HepG2 (cell line): ENCODE measurements around the gene SCAANT1. TPM values are rescaled to one million over a fixed set of nuclear protein-coding genes. Genes with fewer than 3 reads are reported as not detected.

Source experiments
- ATAC-seq: fragments of 200-7000 bp; cut with Tn5 transposase; 3 replicates; pipeline ENCODE4 v1.9.1; 2020; ENCODE audit warnings: mild to moderate bottlenecking, moderate library complexity
- BruUV-seq: library from RNA; stranded (reverse); fragments of 400-500 nt; replicated peaks from 2 replicates; lab custom pipeline; 2021; lab: Mats Ljungman, UMichigan
- CTCF ChIA-PET: fragments of 300-600 bp; formaldehyde crosslinking; extraction: SDS; loops from one replicate; lab custom pipeline; 2021; ENCODE audit warnings: low total read pairs, inconsistent platforms, low intra/inter-chr PET ratio; lab: Yijun Ruan, JAX
- POLR2A ChIA-PET: fragments of 350-600 bp; sonication (Branson Sonifier 250); formaldehyde crosslinking; loops from one replicate; lab custom pipeline; 2020; ENCODE audit warnings: antibody characterized with exemption, inconsistent platforms; lab: Yijun Ruan, JAX
- DNase-seq: peaks from one replicate; pipeline ENCODE4 v3.0.0-alpha.2; 2015; ENCODE audit warnings: low spot score
- FAIRE-seq: peaks from 3 replicates; lab custom pipeline; 2011; peaks lifted over from hg19 to GRCh38; lab: Jason Lieb, UNC
- H2AFZ ChIP-seq: one replicate; pipeline ENCODE4 v1.6.1; 2011; ENCODE audit warnings: low read length, inconsistent platforms
- H3K27ac ChIP-seq: fragments of 300-600 bp; 3 replicates; pipeline ENCODE4 v1.8.0; 2011; ENCODE audit warnings: mixed run types, mild to moderate bottlenecking, mixed read lengths, low read length, inconsistent platforms; ENCODE audit not compliant: insufficient read depth; ENCODE audit errors: extremely low read length
- H3K27me3 ChIP-seq, 2 experiments: fragments of 200-600 bp in 1 of 2; 2 replicates in 1 of 2; 3 replicates in 1 of 2; pipeline versions ENCODE4 v1.6.0 to v1.8.0; 2011; ENCODE audit warnings: low read length in 2 of 2, mild to moderate bottlenecking in 2 of 2, moderate library complexity in 2 of 2, inconsistent platforms in 1 of 2; ENCODE audit not compliant: insufficient read depth in 2 of 2, control insufficient read depth in 1 of 2
- H3K36me3 ChIP-seq, 2 experiments: fragments of 200-600 bp in 1 of 2; replicated peaks in 1 of 2; 2 replicates in 1 of 2; 3 replicates in 1 of 2; pipeline versions ENCODE4 v1.5.1 to v1.8.0; 2011; ENCODE audit warnings: low read length in 2 of 2, inconsistent platforms in 1 of 2; ENCODE audit not compliant: insufficient read depth in 2 of 2, control insufficient read depth in 1 of 2
- H3K4me1 ChIP-seq: 2 replicates; pipeline ENCODE4 v1.5.1; 2012; ENCODE audit warnings: low read length, inconsistent platforms; ENCODE audit not compliant: insufficient read depth
- H3K4me2 ChIP-seq: 2 replicates; pipeline ENCODE4 v1.6.0; 2011; ENCODE audit warnings: low read depth, low read length, inconsistent platforms
- H3K4me3 ChIP-seq, 3 experiments: fragments of 200-600 bp in 1 of 3; sonication (generic), shearing (Covaris generic) in 1 of 3; replicated peaks in 1 of 3; 2 replicates each; pipeline ENCODE4 v1.5.1; 2011 to 2016; ENCODE audit warnings: low read length in 3 of 3, inconsistent platforms in 2 of 3, low read depth in 2 of 3, mild to moderate bottlenecking in 2 of 3, control low read depth in 1 of 3, mixed read lengths in 1 of 3; ENCODE audit not compliant: insufficient read depth in 1 of 3
- H3K79me2 ChIP-seq: one replicate; pipeline ENCODE4 v1.6.1; 2011; ENCODE audit warnings: low read length, inconsistent platforms; ENCODE audit not compliant: insufficient read depth
- H3K9ac ChIP-seq: 2 replicates; pipeline ENCODE4 v1.6.0; 2011; ENCODE audit warnings: mild to moderate bottlenecking, low read depth, low read length, inconsistent platforms; ENCODE audit not compliant: insufficient read depth
- H3K9me3 ChIP-seq: 2 replicates; pipeline ENCODE4 v1.5.1; 2012; ENCODE audit warnings: mild to moderate bottlenecking, low read length
- H4K20me1 ChIP-seq: 2 replicates; pipeline ENCODE4 v1.6.0; 2011; ENCODE audit warnings: inconsistent platforms, mild to moderate bottlenecking, low read length, moderate library complexity; ENCODE audit not compliant: insufficient read depth
- ARNT ChIP-seq: fragments of 450-650 bp; IDR thresholded peaks from 2 replicates; pipeline ENCODE4 v1.6.1; 2017
- NFKB2 ChIP-seq: sonication (generic); formaldehyde crosslinking; IDR thresholded peaks from 2 replicates; pipeline ENCODE4 v1.4.0; 2020; ENCODE audit warnings: missing genetic modification reagents, borderline replicate concordance
- NFRKB ChIP-seq: fragments of 450-650 bp; IDR thresholded peaks from 2 replicates; pipeline ENCODE4 v1.6.1; 2017
- PATZ1 ChIP-seq: sonication (generic); formaldehyde crosslinking; IDR thresholded peaks from 2 replicates; pipeline ENCODE4 v1.4.0; 2020; ENCODE audit warnings: missing genetic modification reagents
- RARG ChIP-seq: sonication (generic); formaldehyde crosslinking; IDR thresholded peaks from 2 replicates; pipeline ENCODE4 v1.4.0; 2020; ENCODE audit warnings: low read depth, mild to moderate bottlenecking, missing genetic modification reagents
- SATB2 ChIP-seq: sonication (generic); formaldehyde crosslinking; IDR thresholded peaks from 2 replicates; pipeline ENCODE4 v1.5.0; 2020; ENCODE audit warnings: missing genetic modification reagents
- SNAPC2 ChIP-seq: sonication (generic); formaldehyde crosslinking; IDR thresholded peaks from 2 replicates; pipeline ENCODE4 v1.8.1; 2022; ENCODE audit warnings: mild to moderate bottlenecking, missing genetic modification reagents
- TAF1 ChIP-seq: sonication (generic); formaldehyde crosslinking; IDR thresholded peaks from 2 replicates; pipeline ENCODE4 v1.4.0; 2020; ENCODE audit warnings: missing genetic modification reagents
- ZNF281 ChIP-seq: sonication (generic); formaldehyde crosslinking; IDR thresholded peaks from 2 replicates; pipeline ENCODE4 v1.4.0; 2020; ENCODE audit warnings: missing genetic modification reagents, borderline replicate concordance
- ZNF326 ChIP-seq: sonication (generic); formaldehyde crosslinking; IDR thresholded peaks from 2 replicates; pipeline ENCODE4 v1.4.0; 2020; ENCODE audit warnings: missing genetic modification reagents, borderline replicate concordance
- ZNF34 ChIP-seq: sonication (generic); formaldehyde crosslinking; IDR thresholded peaks from 2 replicates; pipeline ENCODE4 v1.4.0; 2020; ENCODE audit warnings: mild to moderate bottlenecking, missing genetic modification reagents, borderline replicate concordance
- ZNF546 ChIP-seq: sonication (generic); formaldehyde crosslinking; conservative IDR thresholded peaks from 2 replicates; pipeline ENCODE4 v1.8.1; 2023; ENCODE audit warnings: mild to moderate bottlenecking, missing genetic modification reagents
- ZSCAN31 ChIP-seq: sonication (generic); formaldehyde crosslinking; IDR thresholded peaks from 2 replicates; pipeline ENCODE4 v1.5.0; 2020; ENCODE audit warnings: low read depth, mild to moderate bottlenecking, missing genetic modification reagents
- WGBS: methylation state at CpG from one replicate; pipeline ENCODE4 v1.1.6; 2017; ENCODE audit warnings: low lambda C conversion rate; 5-methylcytosine and 5-hydroxymethylcytosine counted together
- in situ Hi-C: cut with HindIII; loops from 2 replicates; pipeline ENCODE4 v1.10.0; 2017; ENCODE audit warnings: low pct_unique_long_range_greater_than_20kb; ENCODE audit not compliant: extremely low pct_ligation_motif_present
- intact Hi-C: fragments of 100-400 bp; cut with micrococcal nuclease; formaldehyde crosslinking; loops from one replicate; pipeline ENCODE4 v1.10.0; 2022; ENCODE audit not compliant: unreplicated experiment
- polyA plus RNA-seq, 8 experiments: library from polyadenylated mRNA; depleted of rRNA in 3 of 8; stranded (reverse) in 7 of 8; unstranded in 1 of 8; fragments of >200 nt; fragmentation: Illumina TruSeq in 4 of 8; extraction: Trizol in 4 of 8; gene quantifications; 2 replicates each; pipeline versions ENCODE4 v1.2.1 to v1.2.3, GENCODE V29; 2011 to 2016; ENCODE audit warnings: low read depth in 4 of 8, missing spikeins in 1 of 8, mixed read lengths in 1 of 8; ENCODE audit not compliant: insufficient read depth in 1 of 8
- total RNA-seq, 5 experiments: library from RNA; depleted of rRNA; stranded (reverse); fragments of >200 nt; fragmentation: Illumina TruSeq; extraction: Trizol; gene quantifications; 2 replicates each; pipeline ENCODE4 v1.2.3, GENCODE V29; 2016; ENCODE audit warnings: low read depth in 1 of 5

SCAANT1 gene
- total and polyA plus RNA-seq, 2 of the 13 experiments (the other 11 are each of a cell fraction or from before 2014, with no cell fraction given), result not detected

- H3K27ac ChIP-seq, result no peak overlapping the region
- H3K9me3 ChIP-seq, result no peaks in the 10 kb centered on the region
- no peak for FAIRE-seq
- TF ChIP-seq ZNF34 (CRISPR knock-in tag), result no peak
- no peak for TF ChIP-seq NFKB2
- TF ChIP-seq ARNT, result no peak
- no peak for TF ChIP-seq NFRKB
- TF ChIP-seq RARG (CRISPR knock-in tag), result no peak
- TF ChIP-seq ZSCAN31 (CRISPR knock-in tag), result no peak
- no peak for TF ChIP-seq PATZ1 (CRISPR knock-in tag)
- no peak for TF ChIP-seq SATB2 (CRISPR knock-in tag)
- TF ChIP-seq TAF1, result no peak
- no peak for TF ChIP-seq ZNF326 (CRISPR knock-in tag)
- TF ChIP-seq SNAPC2, result no peak
- no peak for TF ChIP-seq ZNF281
- no peak for TF ChIP-seq ZNF546 (CRISPR knock-in tag)
- no peak overlapping the region for H3K4me2 ChIP-seq
- WGBS, result 85% methylated on average over 1 of the region's 1 CpG
- intact Hi-C loops, result no loop called here
- H3K79me2 ChIP-seq, result peaks cover 21% of the 10 kb centered on the region
- BruUV-seq, result no TSS peak
- peaks cover 28% of the 10 kb centered on the region for H3K4me1 ChIP-seq
- peaks cover 3% of the 10 kb centered on the region; the same call in 1 of the 2 replicates for H4K20me1 ChIP-seq
- H3K4me3 ChIP-seq, result no peak overlapping the region
- no peaks in the 10 kb centered on the region for H3K27me3 ChIP-seq
- ChIA-PET CTCF (no interaction called here), POLR2A (no interaction called here)
- DNase-seq, result no peak
- no peak overlapping the region for H2AFZ ChIP-seq
- no peak for ATAC-seq
- in situ Hi-C loops, result no loop called here
- H3K36me3 ChIP-seq, result peaks cover 5 to 33% of the 10 kb centered on the region in 2 experiments; a peak in 4 of 5 replicates
- H3K9ac ChIP-seq, result no peak overlapping the region
Measured at GRCh38 chr3:63951492-63952247, 39.5 kb upstream of the SCAANT1 start.
